ENCODE results near the gene C4orf46. TPM values are rescaled to one million over a fixed set of nuclear protein-coding genes. Genes with fewer than 3 reads are reported as not detected.
A peak's percentile ranks its signal among the peaks of the same experiment; 100 is the strongest.

Gene C4orf46
- total RNA-seq, 1 donor from 2014 or later = 8.4 TPM

DNA sequence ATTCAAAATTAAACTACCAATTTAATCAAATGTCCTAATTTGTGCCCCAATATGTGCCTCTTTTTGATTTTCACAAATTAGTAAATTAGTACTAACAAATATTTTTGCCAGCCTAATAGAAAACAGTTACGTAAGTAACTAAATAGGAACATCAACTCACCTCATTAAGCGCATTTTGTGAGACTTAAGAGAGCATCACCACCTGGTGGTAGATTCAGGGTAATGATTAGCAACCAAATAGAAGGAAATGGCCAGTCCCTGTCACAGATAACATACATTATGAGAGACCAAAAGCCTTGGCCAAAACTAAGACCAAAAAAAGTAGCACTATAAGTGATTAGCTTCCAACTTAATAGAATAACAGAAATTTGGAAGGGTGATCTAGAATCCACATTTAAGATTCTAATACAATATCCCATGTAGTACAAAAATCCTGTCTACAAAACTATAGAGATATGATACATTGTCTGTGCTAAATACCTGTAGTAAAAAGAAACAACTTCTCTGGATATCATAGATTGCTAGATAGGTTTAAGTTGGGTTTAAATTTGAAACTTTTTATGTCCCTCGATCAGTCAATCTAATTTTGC is 46.7 kb downstream of the C4orf46 start:
- H3K4me1 ChIP-seq (ENCODE audit: insufficient read depth, low read length) = no peaks in the 10 kb centered on the region
- no peak overlapping the region for H3K4me3 ChIP-seq (ENCODE audit: insufficient read depth, low read depth, low read length)
- Mint-ChIP-seq H3K27me3 (ENCODE audit: low read depth, unreplicated experiment) (no peaks in the 10 kb centered on the region), H3K27ac (ENCODE audit: unreplicated experiment) (no peak overlapping the region), H3K9me3 (ENCODE audit: unreplicated experiment) (no peaks in the 10 kb centered on the region), H3K4me3 (ENCODE audit: unreplicated experiment) (no peak overlapping the region), H3K4me1 (ENCODE audit: low read depth, unreplicated experiment) (no peaks in the 10 kb centered on the region), H3K36me3 (ENCODE audit: low read depth, unreplicated experiment) (no peaks in the 10 kb centered on the region)
- DNase-seq (ENCODE audit: low read depth) (peak; percentile 41), FAIRE-seq (peak; percentile 73)
- no peak overlapping the region for H3K9ac ChIP-seq (ENCODE audit: low read length)
- no peak overlapping the region for H2AFZ ChIP-seq (ENCODE audit: low read depth, low read length)
- H3K9me3 ChIP-seq (ENCODE audit: insufficient read depth, low read depth, low read length) = no peaks in the 10 kb centered on the region
- H3K36me3 ChIP-seq (ENCODE audit: insufficient read depth, low read length) = no peaks in the 10 kb centered on the region
- TF ChIP-seq EZH2 (IDR thresholded peaks at IDR 0.05; ENCODE audit: insufficient read depth, low read length) = no peak
- TF ChIP-seq, protein P1, sequence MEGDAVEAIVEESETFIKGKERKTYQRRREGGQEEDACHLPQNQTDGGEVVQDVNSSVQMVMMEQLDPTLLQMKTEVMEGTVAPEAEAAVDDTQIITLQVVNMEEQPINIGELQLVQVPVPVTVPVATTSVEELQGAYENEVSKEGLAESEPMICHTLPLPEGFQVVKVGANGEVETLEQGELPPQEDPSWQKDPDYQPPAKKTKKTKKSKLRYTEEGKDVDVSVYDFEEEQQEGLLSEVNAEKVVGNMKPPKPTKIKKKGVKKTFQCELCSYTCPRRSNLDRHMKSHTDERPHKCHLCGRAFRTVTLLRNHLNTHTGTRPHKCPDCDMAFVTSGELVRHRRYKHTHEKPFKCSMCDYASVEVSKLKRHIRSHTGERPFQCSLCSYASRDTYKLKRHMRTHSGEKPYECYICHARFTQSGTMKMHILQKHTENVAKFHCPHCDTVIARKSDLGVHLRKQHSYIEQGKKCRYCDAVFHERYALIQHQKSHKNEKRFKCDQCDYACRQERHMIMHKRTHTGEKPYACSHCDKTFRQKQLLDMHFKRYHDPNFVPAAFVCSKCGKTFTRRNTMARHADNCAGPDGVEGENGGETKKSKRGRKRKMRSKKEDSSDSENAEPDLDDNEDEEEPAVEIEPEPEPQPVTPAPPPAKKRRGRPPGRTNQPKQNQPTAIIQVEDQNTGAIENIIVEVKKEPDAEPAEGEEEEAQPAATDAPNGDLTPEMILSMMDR (IDR thresholded peaks at IDR 0.05; ENCODE audit: insufficient read depth, low read depth, low read length) = peak; percentile 84
- H4K20me1 ChIP-seq (ENCODE audit: insufficient read depth, low read length) = no peaks in the 10 kb centered on the region
- H3K79me2 ChIP-seq (ENCODE audit: insufficient read depth, low read length) = no peaks in the 10 kb centered on the region
- no peaks in the 10 kb centered on the region for H3K27me3 ChIP-seq (ENCODE audit: insufficient read depth, low read length)
- H3K4me2 ChIP-seq (ENCODE audit: low read length) = no peak overlapping the region
- H3K27ac ChIP-seq (ENCODE audit: low read depth, low read length) = no peak overlapping the region

DNA sequence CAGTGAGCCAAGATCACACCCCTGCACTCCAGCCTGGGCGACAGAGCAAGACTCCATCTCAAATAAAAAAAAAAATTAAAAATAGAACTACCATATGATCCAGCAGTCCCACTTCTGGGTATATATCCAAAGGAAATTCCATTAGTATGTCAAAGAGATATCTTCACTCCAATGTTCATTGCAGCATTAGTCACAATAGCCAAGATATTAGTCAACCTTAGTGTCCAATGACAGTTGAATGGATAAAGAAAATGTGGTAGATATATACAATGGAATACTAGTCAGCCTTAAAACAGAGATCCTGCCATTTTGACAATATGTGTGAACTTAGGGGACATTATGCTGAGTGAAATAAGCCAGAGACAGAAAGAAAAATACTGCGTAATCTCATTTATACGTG is 49.4 kb downstream of the C4orf46 start:
- H3K9ac ChIP-seq (ENCODE audit: low read length) = no peak overlapping the region
- Mint-ChIP-seq H3K4me1 (ENCODE audit: low read depth, unreplicated experiment) (no peaks in the 10 kb centered on the region), H3K9me3 (ENCODE audit: unreplicated experiment) (no peaks in the 10 kb centered on the region), H3K36me3 (ENCODE audit: low read depth, unreplicated experiment) (no peaks in the 10 kb centered on the region), H3K27me3 (ENCODE audit: low read depth, unreplicated experiment) (no peaks in the 10 kb centered on the region), H3K4me3 (ENCODE audit: unreplicated experiment) (no peak overlapping the region), H3K27ac (ENCODE audit: unreplicated experiment) (no peak overlapping the region)
- peak; percentile 20 for DNase-seq (ENCODE audit: low read depth)
- no peak for TF ChIP-seq EZH2 (IDR thresholded peaks at IDR 0.05; ENCODE audit: insufficient read depth, low read length)
- H3K27ac ChIP-seq (ENCODE audit: low read depth, low read length) = no peak overlapping the region
- no peak for FAIRE-seq
- no peak overlapping the region for H2AFZ ChIP-seq (ENCODE audit: low read depth, low read length)
- H3K27me3 ChIP-seq (ENCODE audit: insufficient read depth, low read length) = no peaks in the 10 kb centered on the region
- no peaks in the 10 kb centered on the region for H3K36me3 ChIP-seq (ENCODE audit: insufficient read depth, low read length)
- H4K20me1 ChIP-seq (ENCODE audit: insufficient read depth, low read length) = no peaks in the 10 kb centered on the region
- no peaks in the 10 kb centered on the region for H3K4me1 ChIP-seq (ENCODE audit: insufficient read depth, low read length)
- H3K79me2 ChIP-seq (ENCODE audit: insufficient read depth, low read length) = no peaks in the 10 kb centered on the region
- H3K4me3 ChIP-seq (ENCODE audit: insufficient read depth, low read depth, low read length) = no peak overlapping the region
- no peaks in the 10 kb centered on the region for H3K9me3 ChIP-seq (ENCODE audit: insufficient read depth, low read depth, low read length)
- no peak overlapping the region for H3K4me2 ChIP-seq (ENCODE audit: low read length)

DNA sequence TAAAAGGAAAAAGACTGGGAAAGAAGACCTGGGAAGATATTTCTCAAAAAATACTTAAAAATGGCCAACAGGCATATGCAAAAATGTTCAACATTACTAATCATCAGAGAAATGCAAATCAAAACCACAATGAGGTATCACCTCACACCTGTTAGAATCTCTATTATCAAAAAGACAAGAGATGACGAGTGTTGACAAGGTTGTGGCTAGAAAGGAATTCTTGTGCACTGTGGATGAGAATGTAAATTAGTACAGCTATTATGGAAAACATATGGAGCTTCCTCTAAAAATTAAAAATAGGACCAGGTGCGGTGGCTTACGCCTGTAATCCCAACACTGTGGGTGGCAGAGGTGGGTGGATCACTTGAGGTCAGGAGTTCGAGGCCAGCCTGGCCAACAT is 50.0 kb downstream of the C4orf46 start:
- no peaks in the 10 kb centered on the region for H3K4me1 ChIP-seq (ENCODE audit: insufficient read depth, low read length)
- no peak overlapping the region for H3K4me3 ChIP-seq (ENCODE audit: insufficient read depth, low read depth, low read length)
- no peaks in the 10 kb centered on the region for H3K79me2 ChIP-seq (ENCODE audit: insufficient read depth, low read length)
- H3K27ac ChIP-seq (ENCODE audit: low read depth, low read length) = no peak overlapping the region
- no peaks in the 10 kb centered on the region for H3K9me3 ChIP-seq (ENCODE audit: insufficient read depth, low read depth, low read length)
- Mint-ChIP-seq H3K9me3 (ENCODE audit: unreplicated experiment) (no peaks in the 10 kb centered on the region), H3K36me3 (ENCODE audit: low read depth, unreplicated experiment) (no peaks in the 10 kb centered on the region), H3K4me3 (ENCODE audit: unreplicated experiment) (no peak overlapping the region), H3K27ac (ENCODE audit: unreplicated experiment) (no peak overlapping the region), H3K27me3 (ENCODE audit: low read depth, unreplicated experiment) (no peaks in the 10 kb centered on the region), H3K4me1 (ENCODE audit: low read depth, unreplicated experiment) (no peaks in the 10 kb centered on the region)
- TF ChIP-seq EZH2 (IDR thresholded peaks at IDR 0.05; ENCODE audit: insufficient read depth, low read length) = no peak
- TF ChIP-seq, protein P1 (IDR thresholded peaks at IDR 0.05; ENCODE audit: insufficient read depth, low read depth, low read length) = no peak
- H4K20me1 ChIP-seq (ENCODE audit: insufficient read depth, low read length) = no peaks in the 10 kb centered on the region
- no peak for DNase-seq (ENCODE audit: low read depth)
- no peak for FAIRE-seq
- H3K36me3 ChIP-seq (ENCODE audit: insufficient read depth, low read length) = no peaks in the 10 kb centered on the region
- H3K27me3 ChIP-seq (ENCODE audit: insufficient read depth, low read length) = no peaks in the 10 kb centered on the region
- H3K9ac ChIP-seq (ENCODE audit: low read length) = no peak overlapping the region
- H2AFZ ChIP-seq (ENCODE audit: low read depth, low read length) = no peak overlapping the region
- H3K4me2 ChIP-seq (ENCODE audit: low read length) = no peak overlapping the region

Measured in astrocyte (in vitro differentiated cells and primary cell).